Glutamatergic neuron (in vitro differentiated cells): ENCODE results near the gene SP2. TPM values are rescaled to one million over a fixed set of nuclear protein-coding genes. Genes with fewer than 3 reads are reported as not detected.

Source experiments
- DNase-seq: peaks from one replicate; pipeline ENCODE4 v3.0.0; 2022
- H3K27ac Mint-ChIP-seq: one replicate; pipeline ENCODE4 v1.8.0; 2020; ENCODE audit warnings: mild to moderate bottlenecking, mixed read lengths, inconsistent platforms; ENCODE audit not compliant: unreplicated experiment
- H3K27me3 Mint-ChIP-seq: one replicate; pipeline ENCODE4 v1.8.0; 2020; ENCODE audit warnings: mild to moderate bottlenecking, moderate library complexity, mixed read lengths, inconsistent platforms; ENCODE audit not compliant: unreplicated experiment
- H3K36me3 Mint-ChIP-seq: one replicate; pipeline ENCODE4 v1.8.0; 2020; ENCODE audit warnings: mild to moderate bottlenecking, mixed read lengths, inconsistent platforms; ENCODE audit not compliant: unreplicated experiment
- H3K4me1 Mint-ChIP-seq: one replicate; pipeline ENCODE4 v1.8.0; 2020; ENCODE audit warnings: mild to moderate bottlenecking, low read depth, mixed read lengths, inconsistent platforms; ENCODE audit not compliant: unreplicated experiment
- H3K4me3 Mint-ChIP-seq: one replicate; pipeline ENCODE4 v1.8.0; 2020; ENCODE audit warnings: mild to moderate bottlenecking, mixed read lengths, inconsistent platforms; ENCODE audit not compliant: unreplicated experiment
- H3K9me3 Mint-ChIP-seq: one replicate; pipeline ENCODE4 v1.8.0; 2020; ENCODE audit warnings: mild to moderate bottlenecking, moderate library complexity, mixed read lengths, inconsistent platforms; ENCODE audit not compliant: unreplicated experiment
- total RNA-seq: library from RNA; stranded (reverse); fragmentation: NEBNext Ultra II Directional; extraction: Animal tissue kit (Norgen Biotek cat#: 25700); gene quantifications from one replicate; pipeline ENCODE4 v1.2.1, GENCODE V29; 2021; ENCODE audit not compliant: unreplicated experiment
- TF ChIP-seq, protein P1 (sequence below): fragments of 200-600 bp; sonication (generic); IDR thresholded peaks from one replicate; pipeline ENCODE4 v1.5.0; 2021; ENCODE audit not compliant: partially characterized antibody, unreplicated experiment

The SP2 gene
- total RNA-seq, 1 donor from 2014 or later = 17.8 TPM

DNA sequence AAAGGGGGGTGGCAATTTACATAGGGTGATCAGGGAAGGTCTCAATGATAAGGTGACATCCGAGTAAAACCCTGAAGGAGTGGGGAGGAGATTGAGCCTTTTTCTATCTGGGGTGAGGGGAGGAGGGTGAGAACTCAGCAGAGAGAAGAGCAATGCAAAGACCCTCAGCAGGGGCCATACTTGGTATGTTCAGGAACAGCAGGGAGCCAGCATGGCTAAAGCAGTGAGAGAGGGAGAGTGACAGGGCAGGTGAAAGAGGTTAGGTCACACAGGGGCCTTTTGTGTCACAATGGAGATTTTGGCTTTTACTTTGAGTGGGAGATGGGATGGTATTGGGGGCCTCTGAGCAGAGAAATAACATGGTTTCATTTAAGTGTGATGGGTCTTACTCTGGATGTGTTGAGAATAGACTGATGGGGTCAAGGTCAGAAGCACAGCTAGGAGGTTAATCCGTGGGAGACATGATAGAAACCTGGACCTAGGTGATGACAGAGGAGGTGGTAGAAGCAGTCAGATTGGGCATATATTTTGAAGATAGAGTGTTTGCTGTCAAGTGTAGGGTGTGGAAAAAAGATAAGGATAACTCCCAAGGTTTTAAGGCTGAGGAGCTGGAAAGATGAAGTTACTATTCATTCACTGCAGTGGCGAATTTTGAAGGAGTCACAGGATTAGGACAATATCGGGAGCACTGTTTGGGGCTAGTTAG is 6.2 kb downstream of the SP2 start:
- no peak for DNase-seq
- H3K27me3 Mint-ChIP-seq = no peaks in the 10 kb centered on the region
- peaks cover 5% of the 10 kb centered on the region for H3K36me3 Mint-ChIP-seq
- TF ChIP-seq, protein P1, sequence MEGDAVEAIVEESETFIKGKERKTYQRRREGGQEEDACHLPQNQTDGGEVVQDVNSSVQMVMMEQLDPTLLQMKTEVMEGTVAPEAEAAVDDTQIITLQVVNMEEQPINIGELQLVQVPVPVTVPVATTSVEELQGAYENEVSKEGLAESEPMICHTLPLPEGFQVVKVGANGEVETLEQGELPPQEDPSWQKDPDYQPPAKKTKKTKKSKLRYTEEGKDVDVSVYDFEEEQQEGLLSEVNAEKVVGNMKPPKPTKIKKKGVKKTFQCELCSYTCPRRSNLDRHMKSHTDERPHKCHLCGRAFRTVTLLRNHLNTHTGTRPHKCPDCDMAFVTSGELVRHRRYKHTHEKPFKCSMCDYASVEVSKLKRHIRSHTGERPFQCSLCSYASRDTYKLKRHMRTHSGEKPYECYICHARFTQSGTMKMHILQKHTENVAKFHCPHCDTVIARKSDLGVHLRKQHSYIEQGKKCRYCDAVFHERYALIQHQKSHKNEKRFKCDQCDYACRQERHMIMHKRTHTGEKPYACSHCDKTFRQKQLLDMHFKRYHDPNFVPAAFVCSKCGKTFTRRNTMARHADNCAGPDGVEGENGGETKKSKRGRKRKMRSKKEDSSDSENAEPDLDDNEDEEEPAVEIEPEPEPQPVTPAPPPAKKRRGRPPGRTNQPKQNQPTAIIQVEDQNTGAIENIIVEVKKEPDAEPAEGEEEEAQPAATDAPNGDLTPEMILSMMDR = no peak
- H3K4me1 Mint-ChIP-seq = peaks cover 5% of the 10 kb centered on the region
- H3K9me3 Mint-ChIP-seq = peaks cover 2% of the 10 kb centered on the region
- no peak overlapping the region for H3K27ac Mint-ChIP-seq
- H3K4me3 Mint-ChIP-seq = no peak overlapping the region

DNA sequence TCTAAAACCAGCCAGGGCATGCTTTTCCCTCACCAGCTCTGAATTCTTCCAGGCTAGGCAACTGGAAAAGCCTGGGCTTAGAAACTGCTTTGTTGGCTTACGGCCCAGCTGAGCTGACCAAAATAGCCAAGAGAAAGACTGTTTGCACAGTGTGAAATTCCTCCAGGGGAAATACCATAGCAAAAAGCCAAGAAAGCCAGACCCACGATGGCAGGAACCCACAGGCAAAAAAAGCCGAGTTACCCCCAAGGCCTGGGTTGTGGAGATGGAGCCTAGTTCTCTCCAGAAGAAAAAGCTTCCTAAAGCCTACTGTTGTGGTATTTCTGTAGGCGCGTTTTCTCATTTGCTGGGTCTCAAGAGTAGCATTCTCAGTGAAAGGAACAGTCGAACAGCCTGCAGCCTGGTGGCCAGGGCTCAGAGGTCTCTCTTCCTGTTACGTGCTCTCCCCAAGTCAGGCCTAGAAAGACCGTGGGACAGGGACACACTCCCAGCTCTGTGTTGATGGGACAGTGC is 9.2 kb downstream of the SP2 start:
- H3K27me3 Mint-ChIP-seq = peaks cover 2% of the 10 kb centered on the region
- H3K27ac Mint-ChIP-seq = no peak overlapping the region
- DNase-seq = no peak
- H3K9me3 Mint-ChIP-seq = peaks cover 1% of the 10 kb centered on the region
- H3K4me3 Mint-ChIP-seq = no peak overlapping the region
- TF ChIP-seq, protein P1 = no peak
- H3K4me1 Mint-ChIP-seq = peaks cover 2% of the 10 kb centered on the region
- H3K36me3 Mint-ChIP-seq = no peaks in the 10 kb centered on the region

DNA sequence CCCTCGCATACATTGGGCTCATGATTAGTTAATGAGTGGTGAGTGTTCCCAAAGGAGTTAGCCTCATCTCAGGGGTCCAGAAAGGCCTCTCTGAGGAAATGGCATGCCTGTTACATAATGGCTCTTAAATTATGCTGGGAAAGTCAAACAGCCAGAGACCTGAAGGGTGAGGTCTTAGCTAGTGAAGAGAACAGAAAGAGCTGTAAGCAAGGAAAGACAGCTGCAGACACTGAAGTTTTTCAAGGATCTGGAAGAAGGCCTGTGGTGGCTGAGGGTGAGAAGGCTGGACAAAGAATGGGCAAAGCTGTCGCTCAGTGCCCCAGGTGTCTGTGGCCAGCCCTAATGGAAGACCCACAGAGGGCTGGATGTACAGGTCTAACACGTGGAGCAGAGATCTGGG is 10.4 kb downstream of the SP2 start:
- Mint-ChIP-seq H3K4me1 (peaks cover 2% of the 10 kb centered on the region), H3K27ac (no peak overlapping the region), H3K36me3 (no peaks in the 10 kb centered on the region), H3K4me3 (no peak overlapping the region), H3K27me3 (peaks cover 2% of the 10 kb centered on the region), H3K9me3 (peaks cover 1% of the 10 kb centered on the region)
- TF ChIP-seq, protein P1 = no peak
- DNase-seq = no peak

DNA sequence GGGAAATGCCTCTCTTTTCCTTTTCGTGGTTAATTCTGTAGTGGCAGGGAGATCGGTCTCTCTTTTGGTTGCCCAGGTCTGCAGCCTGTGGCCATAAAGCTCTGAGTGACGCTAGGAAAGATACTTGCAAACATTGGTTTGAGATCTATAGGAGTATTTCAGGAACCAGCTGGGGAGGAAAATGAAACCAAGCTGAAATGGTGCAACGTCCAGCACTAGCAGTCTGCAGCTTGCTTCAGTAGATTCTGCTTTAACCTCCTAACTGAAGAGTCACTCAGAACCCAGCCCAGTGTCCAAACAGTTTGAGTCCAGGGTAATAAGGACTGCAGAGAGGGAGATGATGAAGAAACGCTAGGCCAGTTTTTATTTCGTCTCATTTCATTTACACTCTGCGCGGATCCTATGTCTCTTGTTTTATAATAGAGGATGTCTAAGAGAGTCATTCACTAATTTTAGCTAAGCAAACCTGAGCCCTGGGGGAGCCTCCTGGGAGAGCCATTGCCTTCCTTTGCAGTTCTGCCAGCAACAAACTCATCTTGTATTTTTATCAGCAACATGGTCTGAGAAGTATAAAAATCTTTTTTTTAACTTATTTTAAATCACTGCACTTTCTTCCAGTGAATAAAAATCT is 12.0 kb downstream of the SP2 start:
- Mint-ChIP-seq H3K36me3 (no peaks in the 10 kb centered on the region), H3K9me3 (peaks cover under 1% of the 10 kb centered on the region)
- no peak for DNase-seq

More for the DNA sequence above, 12.0 kb downstream of the SP2 start:
- Mint-ChIP-seq H3K4me1 (peaks cover 2% of the 10 kb centered on the region), H3K27ac (no peak overlapping the region), H3K27me3 (peaks cover 2% of the 10 kb centered on the region), H3K4me3 (no peak overlapping the region)
- TF ChIP-seq, protein P1 = no peak
